HG03139 (cell line): ENCODE results near the gene ANKRD13C.
A peak's percentile ranks its signal among the peaks of the same experiment; 100 is the strongest.

Experiments used
- ATAC-seq: cut with Tn5 transposase; IDR thresholded peaks from one replicate; pipeline ENCODE4 v1.9.1; 2021; ENCODE audit not compliant: unreplicated experiment

The ANKRD13C gene

GRCh38 chr1:70222716-70223235, 131.7 kb downstream of the ANKRD13C start:
- ATAC-seq: no peak

GRCh38 chr1:70221238-70222121, 133.0 kb downstream of the ANKRD13C start, which contains the start of gene SRSF11:
SRSF11 (plus strand) TSS chr1:70221380; CDS start chr1:70221637, 257 bp downstream.
- ATAC-seq: peak; percentile 90

- ATAC-seq: peak; percentile 3
Observed at GRCh38 chr1:70220517-70221237, 133.8 kb downstream of the ANKRD13C start.

GRCh38 chr1:70220015-70220414, 134.5 kb downstream of the ANKRD13C start:
- ATAC-seq: no peak

- ATAC-seq: no peak
Observed at GRCh38 chr1:70211541-70211940, 143.0 kb downstream of the ANKRD13C start.

GRCh38 chr1:70210820-70211219, 143.7 kb downstream of the ANKRD13C start:
- no peak for ATAC-seq
